ENCODE measurements around the gene MAP1A. TPM values are rescaled to one million over a fixed set of nuclear protein-coding genes. Genes with fewer than 3 reads are reported as not detected.

The MAP1A gene
- total and polyA plus RNA-seq, 2 of the 13 experiments (the other 11 are each of a cell fraction or from before 2014, with no cell fraction given), result 0.01 to 0.07 TPM

DNA sequence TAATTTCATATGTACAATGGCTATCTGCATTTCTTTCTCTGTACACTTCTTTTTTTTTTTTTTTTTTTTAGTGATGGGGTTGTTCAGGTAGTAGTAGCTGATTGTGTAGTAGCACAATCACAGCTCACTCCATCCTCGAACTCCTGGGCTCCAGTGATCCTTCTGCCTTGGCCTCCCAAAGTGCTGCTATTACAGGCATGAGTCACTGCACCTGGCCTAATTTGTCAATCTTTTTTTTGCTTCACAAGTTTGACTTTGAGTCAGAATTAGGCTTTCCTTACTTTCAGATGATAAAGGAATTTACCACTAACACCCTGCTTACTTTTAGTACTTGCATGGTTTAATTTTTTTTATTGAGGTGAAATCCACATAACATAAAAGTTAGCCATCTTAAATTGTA is 28.0 kb downstream of the MAP1A start:
- Histone ChIP-seq H3K9ac (ENCODE audit: insufficient read depth, low read depth, low read length) (no peak overlapping the region), H4K20me1 (ENCODE audit: insufficient read depth, low read length) (no peaks in the 10 kb centered on the region), H3K4me2 (ENCODE audit: low read depth, low read length) (no peak overlapping the region), H3K4me1 (ENCODE audit: insufficient read depth, low read length) (no peaks in the 10 kb centered on the region), H3K79me2 (ENCODE audit: insufficient read depth, low read length) (no peaks in the 10 kb centered on the region), H2AFZ (ENCODE audit: low read length) (no peak overlapping the region), H3K27ac (ENCODE audit: extremely low read length, insufficient read depth, low read length) (no peak overlapping the region), H3K36me3 (replicated peaks in 1 of 2; ENCODE audit: control insufficient read depth in 1 of 2, insufficient read depth in 2 of 2, low read length in 2 of 2) (no peaks in the 10 kb centered on the region), H3K27me3 (ENCODE audit: control insufficient read depth in 1 of 2, insufficient read depth in 2 of 2, low read length in 2 of 2) (no peaks in the 10 kb centered on the region), H3K9me3 (ENCODE audit: low read length) (no peaks in the 10 kb centered on the region), H3K4me3 (replicated peaks in 1 of 3; ENCODE audit: insufficient read depth in 1 of 3, low read depth in 2 of 3, low read length in 3 of 3) (no peak overlapping the region)
- POLR2A ChIA-PET, result no interaction called here
- DNase-seq (ENCODE audit: low spot score) (no peak), FAIRE-seq (no peak), ATAC-seq (no peak)
- 70% methylated on average over 1 of the region's 1 CpG for WGBS (ENCODE audit: low lambda C conversion rate)
- no TSS peak for BruUV-seq (replicated peaks)
- CTCF ChIA-PET (ENCODE audit: low intra/inter-chr PET ratio, low total read pairs), result no interaction called here
- TF ChIP-seq, protein P1, sequence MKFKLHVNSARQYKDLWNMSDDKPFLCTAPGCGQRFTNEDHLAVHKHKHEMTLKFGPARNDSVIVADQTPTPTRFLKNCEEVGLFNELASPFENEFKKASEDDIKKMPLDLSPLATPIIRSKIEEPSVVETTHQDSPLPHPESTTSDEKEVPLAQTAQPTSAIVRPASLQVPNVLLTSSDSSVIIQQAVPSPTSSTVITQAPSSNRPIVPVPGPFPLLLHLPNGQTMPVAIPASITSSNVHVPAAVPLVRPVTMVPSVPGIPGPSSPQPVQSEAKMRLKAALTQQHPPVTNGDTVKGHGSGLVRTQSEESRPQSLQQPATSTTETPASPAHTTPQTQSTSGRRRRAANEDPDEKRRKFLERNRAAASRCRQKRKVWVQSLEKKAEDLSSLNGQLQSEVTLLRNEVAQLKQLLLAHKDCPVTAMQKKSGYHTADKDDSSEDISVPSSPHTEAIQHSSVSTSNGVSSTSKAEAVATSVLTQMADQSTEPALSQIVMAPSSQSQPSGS (CRISPR knock-in tag; IDR thresholded peaks at IDR 0.05), result no peak
- TF ChIP-seq GATA4 (IDR thresholded peaks at IDR 0.05; ENCODE audit: borderline replicate concordance, low read depth) (no peak), ZC3H13 (CRISPR knock-in tag; IDR thresholded peaks at IDR 0.05) (no peak), ZNF775 (CRISPR knock-in tag; IDR thresholded peaks at IDR 0.05; ENCODE audit: borderline replicate concordance) (no peak), FOXM1 (CRISPR knock-in tag; IDR thresholded peaks at IDR 0.05) (no peak), NFYC (CRISPR knock-in tag; IDR thresholded peaks at IDR 0.05) (no peak), ZNF703 (CRISPR knock-in tag; IDR thresholded peaks at IDR 0.05; ENCODE audit: borderline replicate concordance) (no peak), ZNF562 (CRISPR knock-in tag; IDR thresholded peaks at IDR 0.05; ENCODE audit: borderline replicate concordance) (no peak), KLF13 (CRISPR knock-in tag; IDR thresholded peaks at IDR 0.05) (no peak), EED (CRISPR knock-in tag; IDR thresholded peaks at IDR 0.05) (no peak), MBNL3 (CRISPR knock-in tag; conservative IDR thresholded peaks at IDR 0.05) (no peak), SMAD3 (CRISPR knock-in tag; IDR thresholded peaks at IDR 0.05) (no peak), ZNF558 (CRISPR knock-in tag; IDR thresholded peaks at IDR 0.05; ENCODE audit: borderline replicate concordance) (no peak), NR2C2 (CRISPR knock-in tag; IDR thresholded peaks at IDR 0.05; ENCODE audit: borderline replicate concordance) (no peak), NFIB (CRISPR knock-in tag; IDR thresholded peaks at IDR 0.05; ENCODE audit: borderline replicate concordance) (no peak), ZNF616 (CRISPR knock-in tag; IDR thresholded peaks at IDR 0.05; ENCODE audit: low read depth) (no peak), ZBTB21 (CRISPR knock-in tag; IDR thresholded peaks at IDR 0.05) (no peak), SMARCE1 (IDR thresholded peaks at IDR 0.05; ENCODE audit: borderline replicate concordance) (no peak)
- TF ChIP-seq, protein P2, sequence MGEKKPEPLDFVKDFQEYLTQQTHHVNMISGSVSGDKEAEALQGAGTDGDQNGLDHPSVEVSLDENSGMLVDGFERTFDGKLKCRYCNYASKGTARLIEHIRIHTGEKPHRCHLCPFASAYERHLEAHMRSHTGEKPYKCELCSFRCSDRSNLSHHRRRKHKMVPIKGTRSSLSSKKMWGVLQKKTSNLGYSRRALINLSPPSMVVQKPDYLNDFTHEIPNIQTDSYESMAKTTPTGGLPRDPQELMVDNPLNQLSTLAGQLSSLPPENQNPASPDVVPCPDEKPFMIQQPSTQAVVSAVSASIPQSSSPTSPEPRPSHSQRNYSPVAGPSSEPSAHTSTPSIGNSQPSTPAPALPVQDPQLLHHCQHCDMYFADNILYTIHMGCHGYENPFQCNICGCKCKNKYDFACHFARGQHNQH (CRISPR knock-in tag; IDR thresholded peaks at IDR 0.05), result no peak
- intact Hi-C loops (cut with micrococcal nuclease; ENCODE audit: unreplicated experiment), result no loop called here
- in situ Hi-C loops (cut with HindIII; ENCODE audit: extremely low pct_ligation_motif_present, low pct_unique_long_range_greater_than_20kb), result no loop called here

Measured in HepG2 (cell line).